ENCODE results near the gene RPL13. TPM values are rescaled to one million over a fixed set of nuclear protein-coding genes. Genes with fewer than 3 reads are reported as not detected.

RPL13 gene
- total and polyA plus RNA-seq, 4 donors, result 699 to 2,663 (median 1,571) TPM

DNA sequence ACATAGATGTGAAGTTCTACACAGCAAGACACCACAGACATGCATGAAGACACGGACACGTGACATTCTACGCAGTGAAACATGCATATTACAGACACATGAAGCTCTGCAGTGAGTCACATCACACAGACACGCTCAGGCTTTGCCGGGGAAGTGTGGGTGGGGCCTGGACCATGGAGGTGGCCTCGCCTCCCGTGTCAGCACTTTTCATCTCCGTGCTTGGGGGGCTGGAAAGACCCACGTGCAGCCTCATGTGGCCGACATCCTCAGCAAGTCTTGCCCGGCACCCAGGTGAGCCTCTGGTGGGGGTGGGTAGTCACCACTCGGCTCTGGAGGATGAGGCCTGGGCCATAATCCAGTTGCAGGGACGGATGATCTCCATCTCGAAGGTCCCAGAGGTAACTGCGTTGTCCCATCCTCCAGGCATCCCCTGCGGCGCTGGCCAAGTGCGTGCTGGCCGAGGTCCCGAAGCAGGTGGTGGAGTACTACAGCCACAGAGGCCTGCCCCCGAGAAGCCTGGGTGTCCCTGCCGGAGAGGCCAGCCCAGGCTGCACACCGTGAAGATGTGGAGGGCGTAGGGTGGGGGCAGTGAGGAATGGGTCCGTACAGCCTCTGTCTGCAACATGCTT is 35.7 kb downstream of the RPL13 start (continued):
- TF ChIP-seq, protein P1, sequence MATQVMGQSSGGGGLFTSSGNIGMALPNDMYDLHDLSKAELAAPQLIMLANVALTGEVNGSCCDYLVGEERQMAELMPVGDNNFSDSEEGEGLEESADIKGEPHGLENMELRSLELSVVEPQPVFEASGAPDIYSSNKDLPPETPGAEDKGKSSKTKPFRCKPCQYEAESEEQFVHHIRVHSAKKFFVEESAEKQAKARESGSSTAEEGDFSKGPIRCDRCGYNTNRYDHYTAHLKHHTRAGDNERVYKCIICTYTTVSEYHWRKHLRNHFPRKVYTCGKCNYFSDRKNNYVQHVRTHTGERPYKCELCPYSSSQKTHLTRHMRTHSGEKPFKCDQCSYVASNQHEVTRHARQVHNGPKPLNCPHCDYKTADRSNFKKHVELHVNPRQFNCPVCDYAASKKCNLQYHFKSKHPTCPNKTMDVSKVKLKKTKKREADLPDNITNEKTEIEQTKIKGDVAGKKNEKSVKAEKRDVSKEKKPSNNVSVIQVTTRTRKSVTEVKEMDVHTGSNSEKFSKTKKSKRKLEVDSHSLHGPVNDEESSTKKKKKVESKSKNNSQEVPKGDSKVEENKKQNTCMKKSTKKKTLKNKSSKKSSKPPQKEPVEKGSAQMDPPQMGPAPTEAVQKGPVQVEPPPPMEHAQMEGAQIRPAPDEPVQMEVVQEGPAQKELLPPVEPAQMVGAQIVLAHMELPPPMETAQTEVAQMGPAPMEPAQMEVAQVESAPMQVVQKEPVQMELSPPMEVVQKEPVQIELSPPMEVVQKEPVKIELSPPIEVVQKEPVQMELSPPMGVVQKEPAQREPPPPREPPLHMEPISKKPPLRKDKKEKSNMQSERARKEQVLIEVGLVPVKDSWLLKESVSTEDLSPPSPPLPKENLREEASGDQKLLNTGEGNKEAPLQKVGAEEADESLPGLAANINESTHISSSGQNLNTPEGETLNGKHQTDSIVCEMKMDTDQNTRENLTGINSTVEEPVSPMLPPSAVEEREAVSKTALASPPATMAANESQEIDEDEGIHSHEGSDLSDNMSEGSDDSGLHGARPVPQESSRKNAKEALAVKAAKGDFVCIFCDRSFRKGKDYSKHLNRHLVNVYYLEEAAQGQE (IDR thresholded peaks at IDR 0.05), result no peak
- TF ChIP-seq TAF1 (conservative IDR thresholded peaks at IDR 0.05), result no peak

DNA sequence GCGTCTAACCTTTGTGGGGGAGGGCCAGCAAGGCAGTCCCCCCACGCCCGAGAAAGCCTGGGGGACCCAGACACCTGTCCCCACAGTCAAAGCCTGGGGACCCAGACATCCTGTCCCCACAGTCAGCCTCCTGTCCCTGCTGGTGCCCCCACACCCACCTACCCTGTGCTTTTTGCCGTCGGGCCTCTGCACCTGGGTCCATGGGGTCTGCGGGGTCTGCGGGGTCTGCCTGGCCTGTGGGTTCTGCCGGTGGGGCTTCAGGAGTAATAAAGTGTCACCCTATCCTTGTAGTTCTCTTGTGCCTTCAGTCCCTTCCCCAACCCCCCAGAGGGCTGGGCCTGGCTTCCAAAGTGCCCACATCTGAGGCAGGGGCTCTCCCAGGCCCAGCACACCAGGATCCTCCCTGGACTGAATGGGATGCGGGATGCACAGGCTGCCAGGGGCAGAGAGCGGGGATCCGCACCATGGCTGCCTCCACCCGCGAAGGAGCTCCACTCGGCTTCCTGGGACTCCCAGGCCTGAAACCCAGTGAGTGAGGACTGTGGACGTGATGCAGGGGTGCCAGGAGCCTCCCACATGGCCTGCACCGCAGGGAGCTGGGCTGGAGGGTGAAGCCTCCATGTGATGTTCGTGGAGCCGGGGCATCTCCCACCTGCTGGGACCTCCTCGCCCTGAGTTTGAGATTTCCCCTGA is 36.6 kb downstream of the RPL13 start:
- WGBS, result 93% methylated on average over 19 of the region's 19 CpGs
- no peak overlapping the region for H3K27ac ChIP-seq (ENCODE audit: low read depth in 1 of 2, low read length in 2 of 2)
- no peak overlapping the region for H3K4me3 ChIP-seq (ENCODE audit: low read depth in 1 of 3, low read length in 3 of 3)
- H3K9ac ChIP-seq (ENCODE audit: low read depth in 1 of 2, low read length in 2 of 2), result no peak overlapping the region
- DNase-seq (ENCODE audit: low spot score), result no peak
- no peaks in the 10 kb centered on the region for H3K27me3 ChIP-seq (ENCODE audit: control insufficient read depth in 4 of 4, insufficient read depth in 4 of 4, low read length in 3 of 4)
- TF ChIP-seq, protein P2, sequence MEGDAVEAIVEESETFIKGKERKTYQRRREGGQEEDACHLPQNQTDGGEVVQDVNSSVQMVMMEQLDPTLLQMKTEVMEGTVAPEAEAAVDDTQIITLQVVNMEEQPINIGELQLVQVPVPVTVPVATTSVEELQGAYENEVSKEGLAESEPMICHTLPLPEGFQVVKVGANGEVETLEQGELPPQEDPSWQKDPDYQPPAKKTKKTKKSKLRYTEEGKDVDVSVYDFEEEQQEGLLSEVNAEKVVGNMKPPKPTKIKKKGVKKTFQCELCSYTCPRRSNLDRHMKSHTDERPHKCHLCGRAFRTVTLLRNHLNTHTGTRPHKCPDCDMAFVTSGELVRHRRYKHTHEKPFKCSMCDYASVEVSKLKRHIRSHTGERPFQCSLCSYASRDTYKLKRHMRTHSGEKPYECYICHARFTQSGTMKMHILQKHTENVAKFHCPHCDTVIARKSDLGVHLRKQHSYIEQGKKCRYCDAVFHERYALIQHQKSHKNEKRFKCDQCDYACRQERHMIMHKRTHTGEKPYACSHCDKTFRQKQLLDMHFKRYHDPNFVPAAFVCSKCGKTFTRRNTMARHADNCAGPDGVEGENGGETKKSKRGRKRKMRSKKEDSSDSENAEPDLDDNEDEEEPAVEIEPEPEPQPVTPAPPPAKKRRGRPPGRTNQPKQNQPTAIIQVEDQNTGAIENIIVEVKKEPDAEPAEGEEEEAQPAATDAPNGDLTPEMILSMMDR (IDR thresholded peaks at IDR 0.05; ENCODE audit: low read depth, low read length, missing input control), result no peak
- no peaks in the 10 kb centered on the region for H3K4me1 ChIP-seq (ENCODE audit: control insufficient read depth in 4 of 4, insufficient read depth in 4 of 4, low read length in 3 of 4)
- H3K36me3 ChIP-seq (ENCODE audit: control insufficient read depth in 4 of 4, insufficient read depth in 3 of 4, low read depth in 1 of 4, low read length in 3 of 4), result no peaks in the 10 kb centered on the region
- H3K9me3 ChIP-seq (ENCODE audit: control insufficient read depth in 4 of 4, low read length in 3 of 4), result no peaks in the 10 kb centered on the region

DNA sequence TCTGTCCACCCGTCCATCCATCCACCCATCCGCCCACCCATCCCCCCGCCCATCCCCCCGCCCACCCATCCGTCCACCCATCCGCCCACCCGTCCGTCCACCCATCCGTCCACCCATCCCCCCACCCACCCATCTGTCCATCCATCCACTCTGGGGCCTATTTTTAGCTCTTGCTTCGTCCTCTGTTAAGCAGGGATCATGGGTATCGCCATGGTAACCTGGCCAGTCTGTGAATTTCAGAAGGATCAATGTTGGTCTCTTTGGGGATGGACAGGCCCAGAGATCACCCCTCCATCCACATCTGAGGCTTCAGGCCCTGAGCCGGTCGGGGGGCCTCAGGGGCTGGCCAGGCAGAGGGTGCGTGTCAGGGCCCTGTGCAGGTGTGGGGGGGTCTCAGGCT is 37.7 kb downstream of the RPL13 start:
- no peaks in the 10 kb centered on the region for H3K36me3 ChIP-seq (ENCODE audit: control insufficient read depth in 4 of 4, insufficient read depth in 3 of 4, low read depth in 1 of 4, low read length in 3 of 4)
- H3K27me3 ChIP-seq (ENCODE audit: control insufficient read depth in 4 of 4, insufficient read depth in 4 of 4, low read length in 3 of 4), result no peaks in the 10 kb centered on the region
- H3K9ac ChIP-seq (ENCODE audit: low read depth in 1 of 2, low read length in 2 of 2), result no peak overlapping the region
- H3K9me3 ChIP-seq (ENCODE audit: control insufficient read depth in 4 of 4, low read length in 3 of 4), result no peaks in the 10 kb centered on the region
- TF ChIP-seq GABPA (IDR thresholded peaks at IDR 0.05 in 1 of 2, conservative IDR thresholded peaks at IDR 0.05 in 1 of 2) (no peak), TAF1 (conservative IDR thresholded peaks at IDR 0.05) (no peak), EGR1 (IDR thresholded peaks at IDR 0.05; ENCODE audit: low read depth in 2 of 2) (no peak), NR2F2 (IDR thresholded peaks at IDR 0.05) (no peak), HNF4A (conservative IDR thresholded peaks at IDR 0.05) (no peak), FOXA1 (IDR thresholded peaks at IDR 0.05) (no peak), SP1 (IDR thresholded peaks at IDR 0.05) (no peak), YY1 (IDR thresholded peaks at IDR 0.05) (no peak), RAD21 (IDR thresholded peaks at IDR 0.05) (no peak)
- TF ChIP-seq, protein P2 (IDR thresholded peaks at IDR 0.05; ENCODE audit: low read depth, low read length, missing input control), result no peak
- TF ChIP-seq, protein P3, sequence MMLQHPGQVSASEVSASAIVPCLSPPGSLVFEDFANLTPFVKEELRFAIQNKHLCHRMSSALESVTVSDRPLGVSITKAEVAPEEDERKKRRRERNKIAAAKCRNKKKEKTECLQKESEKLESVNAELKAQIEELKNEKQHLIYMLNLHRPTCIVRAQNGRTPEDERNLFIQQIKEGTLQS (IDR thresholded peaks at IDR 0.05), result no peak
- TF ChIP-seq, protein P1 (IDR thresholded peaks at IDR 0.05), result no peak
- no peak for DNase-seq (ENCODE audit: low spot score)
- no peaks in the 10 kb centered on the region for H3K4me1 ChIP-seq (ENCODE audit: control insufficient read depth in 4 of 4, insufficient read depth in 4 of 4, low read length in 3 of 4)
- no peak overlapping the region for H3K27ac ChIP-seq (ENCODE audit: low read depth in 1 of 2, low read length in 2 of 2)
- no peak overlapping the region for H3K4me3 ChIP-seq (ENCODE audit: low read depth in 1 of 3, low read length in 3 of 3)
- WGBS, result 72% methylated on average over 14 of the region's 14 CpGs
